Thyroid gland (tissue), 4 donors: ENCODE data around the gene PTPRG.

Experiments
- CTCF ChIP-seq, 6 experiments: fragments of 200-600 bp in 3 of 6; fragments of 450-650 bp in 3 of 6; sonication (generic) in 3 of 6; IDR thresholded peaks; one replicate each; pipeline ENCODE4 v1.5.1; 2016 to 2019; ENCODE audit warnings: antibody characterized with exemption in 6 of 6, mild to moderate bottlenecking in 2 of 6, inconsistent platforms in 1 of 6, moderate library complexity in 1 of 6
- POLR2A ChIP-seq, 2 donors: fragments of 450-650 bp; IDR thresholded peaks; one replicate each; pipeline ENCODE4 v1.6.1; 2017; ENCODE audit warnings: antibody characterized with exemption in 2 of 2, mild to moderate bottlenecking in 2 of 2, moderate library complexity in 1 of 2

- TF ChIP-seq CTCF (IDR thresholded peaks at IDR 0.05) = no peak
- TF ChIP-seq POLR2A (IDR thresholded peaks at IDR 0.05) = no peak
These were observed 698.6 kb downstream of the PTPRG start for GRCh38 chr3:62259924-62260323.
